Articular chondrocyte of knee joint (primary cell): Measurements from ENCODE around the gene CCDC182. TPM values are rescaled to one million over a fixed set of nuclear protein-coding genes. Genes with fewer than 3 reads are reported as not detected.

ENCODE experiments used
- small RNA-seq: library from RNA; depleted of rRNA; stranded (forward); fragments of <200 nt; gene quantifications from one replicate; pipeline ENCODE3, GENCODE V24; 2012
- total RNA-seq: library from RNA; depleted of rRNA; stranded (reverse); fragments of >200 nt; gene quantifications from 2 replicates; pipeline ENCODE4 v1.2.3, GENCODE V29; 2012

The CCDC182 gene
- not detected in 2 replicates for total RNA-seq

GRCh38 chr17:57745242-57745641 is at the start of gene CCDC182:
Gene CCDC182 (minus strand): TSS chr17:57745299. CDS start chr17:57745272, 27 bp downstream.

Small RNA genes within 50 kb of the gene (small RNA-seq; reads per million reads assigned to genes)
- gene RN7SKP94: not detected

Other genes starting within 250 kb of the CCDC182 start
- 16.3 and 26.4 TPM in 2 replicates for gene MRPS23, start 104.7 kb upstream of the CCDC182 start, total RNA-seq
- 25.9 and 31.0 TPM in 2 replicates for gene CUEDC1, start 210.1 kb upstream of the CCDC182 start, total RNA-seq
- 74.5 and 78.3 TPM in 2 replicates for gene VEZF1, start 243.0 kb upstream of the CCDC182 start, total RNA-seq